ENCODE measurements around the gene BRWD1. TPM values are rescaled to one million over a fixed set of nuclear protein-coding genes. Genes with fewer than 3 reads are reported as not detected.
"Not testable (repeated sequence)": the region's sequence is repeated elsewhere in the genome, so short reads cannot be mapped to it uniquely, and the experiment has no call there.

BRWD1 gene
- total RNA-seq, 4 donors from 2014 or later: 55.0 to 104 (median 67.9) TPM

GRCh38 chr21:39221997-39222486, 91.4 kb downstream of the BRWD1 start:
- no peak overlapping the region for H3K4me3 ChIP-seq
- H3K36me3 ChIP-seq: peaks cover 14 to 87% (median 44%) of the 10 kb centered on the region in 4 donors
- intact Hi-C loops (cut with DNase I): no loop called here
- WGBS: 93% methylated on average over 3 of the region's 3 CpGs
- no peaks in the 10 kb centered on the region for H3K27me3 ChIP-seq
- no peak overlapping the region for H3K27ac ChIP-seq (replicated peaks in 1 of 4)
- no peaks in the 10 kb centered on the region for H3K9me3 ChIP-seq
- TF ChIP-seq EP300 (IDR thresholded peaks at IDR 0.05) (no peak), CTCF (IDR thresholded peaks at IDR 0.05) (no peak), POLR2AphosphoS5 (IDR thresholded peaks at IDR 0.05) (peak in 1 of 2 donors; percentile 1), POLR2A (IDR thresholded peaks at IDR 0.05; ENCODE audit: low read depth) (no peak)
- no peak for DNase-seq (ENCODE audit: extremely low spot score)
- H3K4me1 ChIP-seq: no peaks in the 10 kb centered on the region

GRCh38 chr21:39221282-39221996, 92.0 kb downstream of the BRWD1 start:
- no peaks in the 10 kb centered on the region for H3K27me3 ChIP-seq
- H3K4me1 ChIP-seq: no peaks in the 10 kb centered on the region
- no peak overlapping the region for H3K27ac ChIP-seq (replicated peaks in 1 of 4)
- no peak overlapping the region for H3K4me3 ChIP-seq
- H3K9me3 ChIP-seq: no peaks in the 10 kb centered on the region
- 93% methylated on average over 7 of the region's 7 CpGs for WGBS
- TF ChIP-seq POLR2A (IDR thresholded peaks at IDR 0.05; ENCODE audit: low read depth): no peak
- no peak for TF ChIP-seq CTCF (IDR thresholded peaks at IDR 0.05)
- TF ChIP-seq EP300 (IDR thresholded peaks at IDR 0.05): no peak
- no peak for TF ChIP-seq POLR2AphosphoS5 (IDR thresholded peaks at IDR 0.05)
- H3K36me3 ChIP-seq: peaks cover 9 to 89% (median 40%) of the 10 kb centered on the region in 4 donors
- DNase-seq (ENCODE audit: extremely low spot score): no peak
- intact Hi-C loops (cut with DNase I): no loop called here

- H3K27me3 ChIP-seq; intact Hi-C loops (cut with DNase I); H3K4me1 ChIP-seq; DNase-seq (ENCODE audit: extremely low spot score); H3K27ac ChIP-seq (replicated peaks in 1 of 4); H3K4me3 ChIP-seq; H3K9me3 ChIP-seq: not testable (repeated sequence)
- H3K36me3 ChIP-seq: peaks cover 8 to 93% (median 43%) of the 10 kb centered on the region in 4 donors
- WGBS: 97% methylated on average over 2 of the region's 2 CpGs
Observed at GRCh38 chr21:39220875-39221274, 92.6 kb downstream of the BRWD1 start.

- Histone ChIP-seq H3K27me3 (no peaks in the 10 kb centered on the region), H3K36me3 (peaks cover 8 to 97% (median 50%) of the 10 kb centered on the region in 4 donors), H3K4me3 (no peak overlapping the region), H3K27ac (replicated peaks in 1 of 4) (no peak overlapping the region), H3K9me3 (no peaks in the 10 kb centered on the region), H3K4me1 (no peaks in the 10 kb centered on the region)
- TF ChIP-seq POLR2A (IDR thresholded peaks at IDR 0.05; ENCODE audit: low read depth) (no peak), CTCF (IDR thresholded peaks at IDR 0.05) (no peak), EP300 (IDR thresholded peaks at IDR 0.05) (no peak)
- DNase-seq (ENCODE audit: extremely low spot score): no peak
- WGBS: 90% methylated on average over 3 of the region's 3 CpGs
- intact Hi-C loops (cut with DNase I): no loop called here
Observed at GRCh38 chr21:39220150-39220549, 93.3 kb downstream of the BRWD1 start.

- Histone ChIP-seq H3K9me3 (no peaks in the 10 kb centered on the region), H3K27ac (replicated peaks in 1 of 4) (no peak overlapping the region), H3K27me3 (no peaks in the 10 kb centered on the region), H3K4me3 (no peak overlapping the region), H3K36me3 (peaks cover 6 to 97% (median 51%) of the 10 kb centered on the region in 4 donors), H3K4me1 (no peaks in the 10 kb centered on the region)
- no peak for DNase-seq (ENCODE audit: extremely low spot score)
- WGBS: 97% methylated on average over 4 of the region's 4 CpGs
- no peak for TF ChIP-seq POLR2A (IDR thresholded peaks at IDR 0.05; ENCODE audit: low read depth)
- no peak for TF ChIP-seq EP300 (IDR thresholded peaks at IDR 0.05)
- TF ChIP-seq POLR2AphosphoS5 (IDR thresholded peaks at IDR 0.05): no peak
- TF ChIP-seq CTCF (IDR thresholded peaks at IDR 0.05): no peak
- intact Hi-C loops (cut with DNase I): loop anchor here (10.0 kb wide), 1 partner anchor 47 kb away; no protein-coding TSS in a partner anchor
Observed at GRCh38 chr21:39218082-39218409, 95.4 kb downstream of the BRWD1 start.

Measured in esophagus muscularis mucosa (tissue), 4 donors.